Heart left ventricle (tissue), 13 donors: ENCODE data around the gene GPR151.

Experiments
- CTCF ChIP-seq, 12 donors: fragments of 200-600 bp; sonication (generic) in 4 of 12; IDR thresholded peaks; one replicate each; pipeline versions ENCODE4 v1.5.0 to v1.8.0; 2018 to 2022; ENCODE audit warnings: antibody characterized with exemption in 12 of 12, mild to moderate bottlenecking in 5 of 12
- POLR2A ChIP-seq, 2 donors: fragments of 450-650 bp; IDR thresholded peaks; one replicate each; pipeline ENCODE4 v1.6.1; 2017; ENCODE audit warnings: antibody characterized with exemption in 2 of 2, mild to moderate bottlenecking in 2 of 2, moderate library complexity in 2 of 2
- donor health status: ischemic (EF 13 %, LVEDD 7.1; RV severe dilation, severe dysfunction).
- donor health status: DM: no; HTN: yes; CAD: no.
- donor health status: DM: no; HTN: no; CAD: no.
- donor health status: ischemic (EF 25% LVEDD 6.9; RV normal size, moderate dysfunction).
- donor health status: ischemic (EF 25% LVEDD 5.7; RV mildly dilated, moderate dysfunction).
- donor health status: ischemic (EF 35%, LVEDD 5.7; RV mildly dilated, moderate dysfunction).
- donor health status: nonischemic (EF 11% LVEDD 7.7; RV severe dilation, severe dysfunction).
- donor health status: DM: yes; HTN: yes; CAD: no.
- donor health status: PGD.
- donor health status: ischemic (EF 29% LVEDD 5.4; RV normal size, mild dysfunction).
- donor health status: nonischemic (EF 23%, LVEDD 6.1; RV moderate dilation, normal function).

GRCh38 chr5:146544232-146544631, 28.2 kb upstream of the GPR151 start:
- TF ChIP-seq CTCF (IDR thresholded peaks at IDR 0.05) (no peak), POLR2A (IDR thresholded peaks at IDR 0.05) (no peak)
